T-cell (primary cell): ENCODE data around the gene GARRE1. TPM values are rescaled to one million over a fixed set of nuclear protein-coding genes. Genes with fewer than 3 reads are reported as not detected.
"Not testable (repeated sequence)": the region's sequence is repeated elsewhere in the genome, so short reads cannot be mapped to it uniquely, and the experiment has no call there.

ENCODE experiments used
- ATAC-seq, 4 experiments: fragments of 200-7000 bp in 3 of 4; fragments of 150-1000 bp in 1 of 4; cut with Tn5 transposase; replicated peaks in 1 of 4; 1 replicate in 3 of 4; 2 replicates in 1 of 4; pipeline ENCODE4 v1.10.0; 2021; ENCODE audit warnings: moderate library complexity in 3 of 4, mild to moderate bottlenecking in 2 of 4, moderate number of reproducible peaks in 1 of 4
- CTCF ChIA-PET, 2 donors: fragments of 300-600 bp; sonication (Branson Sonifier 250); formaldehyde crosslinking; loops; one replicate each; lab custom pipeline; 2022; ENCODE audit warnings: antibody characterized with exemption in 2 of 2; lab: Charles Lee
- POLR2A ChIA-PET, 2 donors: fragments of 300-600 bp; sonication (Branson Sonifier 250); formaldehyde crosslinking; loops; one replicate each; lab custom pipeline; 2022; ENCODE audit warnings: antibody characterized with exemption in 2 of 2; lab: Charles Lee
- DNase-seq, 35 experiments: peaks; one replicate each; pipeline versions ENCODE4 v3.0.0 to v3.0.0-alpha.2; 2013 to 2023
- H3K27ac ChIP-seq: one replicate; pipeline ENCODE4 v1.5.1; 2013; ENCODE audit warnings: low read length
- H3K27me3 ChIP-seq, 2 experiments: replicated peaks in 1 of 2; 1 replicate in 1 of 2; 2 replicates in 1 of 2; pipeline versions ENCODE4 v1.6.1 to v1.7.0; 2013; ENCODE audit warnings: low read length in 1 of 2, mixed read lengths in 1 of 2; ENCODE audit not compliant: control insufficient read depth in 2 of 2, insufficient read depth in 2 of 2; ENCODE audit errors: extremely low read depth in 1 of 2
- H3K36me3 ChIP-seq, 2 donors: 1 replicate in 1 of 2; 2 replicates in 1 of 2; pipeline versions ENCODE4 v1.6.1 to v1.7.0; 2013; ENCODE audit warnings: low read length in 1 of 2; ENCODE audit not compliant: control insufficient read depth in 2 of 2, insufficient read depth in 1 of 2; ENCODE audit errors: extremely low read depth in 1 of 2
- H3K4me1 ChIP-seq, 2 experiments: 1 replicate in 1 of 2; 2 replicates in 1 of 2; pipeline versions ENCODE4 v1.6.1 to v1.7.0; 2013; ENCODE audit warnings: low read length in 2 of 2, mixed read lengths in 1 of 2; ENCODE audit not compliant: insufficient read depth in 2 of 2, control insufficient read depth in 1 of 2; ENCODE audit errors: extremely low read depth in 1 of 2
- H3K4me3 ChIP-seq, 2 donors: 1 replicate in 1 of 2; 2 replicates in 1 of 2; pipeline versions ENCODE4 v1.5.1 to v1.7.0; 2013; ENCODE audit warnings: mild to moderate bottlenecking in 2 of 2, low read length in 1 of 2, moderate library complexity in 1 of 2; ENCODE audit not compliant: control insufficient read depth in 1 of 2; ENCODE audit errors: extremely low read depth in 1 of 2
- H3K9me3 ChIP-seq: 2 replicates; pipeline ENCODE4 v1.7.0; 2013
- H3K27ac Mint-ChIP-seq, 2 donors: one replicate each; pipeline ENCODE4 v1.8.0; 2020 to 2021; ENCODE audit warnings: mild to moderate bottlenecking in 2 of 2, mixed read lengths in 2 of 2
- H3K27me3 Mint-ChIP-seq, 2 donors: one replicate each; pipeline ENCODE4 v1.8.0; 2021 to 2022; ENCODE audit warnings: mixed read lengths in 2 of 2
- H3K36me3 Mint-ChIP-seq: one replicate; pipeline ENCODE4 v1.8.0; 2021; ENCODE audit warnings: mixed read lengths
- H3K4me1 Mint-ChIP-seq, 3 donors: one replicate each; pipeline ENCODE4 v1.8.0; 2020 to 2022; ENCODE audit warnings: mixed read lengths in 3 of 3, mild to moderate bottlenecking in 1 of 3
- H3K4me3 Mint-ChIP-seq, 3 donors: one replicate each; pipeline ENCODE4 v1.8.0; 2020 to 2022; ENCODE audit warnings: mild to moderate bottlenecking in 3 of 3, mixed read lengths in 3 of 3, moderate library complexity in 3 of 3
- H3K9me3 Mint-ChIP-seq, 3 donors: one replicate each; pipeline ENCODE4 v1.8.0; 2020 to 2022; ENCODE audit warnings: mixed read lengths in 3 of 3
- WGBS: methylation state at CpG from one replicate; pipeline ENCODE4 v1.1.5; 2013; ENCODE audit warnings: missing lambda C conversion rate; ENCODE audit not compliant: insufficient coverage; 5-methylcytosine and 5-hydroxymethylcytosine counted together
- total RNA-seq, 35 experiments: library from RNA in 6 of 35; stranded (reverse) in 6 of 35; fragments of 120-200 nt in 1 of 35; gene quantifications; one replicate each; pipeline versions ENCODE4 v1.2.1 to v1.2.4 and lab custom pipeline; 2013 to 2026

The GARRE1 gene
- total RNA-seq, 5 donors from 2014 or later (not counting 1 experiment from before 2014, with no cell fraction given) = 31.8 to 51.6 (median 34.8) TPM

- Mint-ChIP-seq H3K9me3 (no peaks in the 10 kb centered on the region), H3K4me1 (peaks cover 70 to 77% (median 70%) of the 10 kb centered on the region in 3 donors), H3K4me3 (peak overlapping the region in 2 of 3 donors; percentile 3 to 32), H3K27me3 (no peaks in the 10 kb centered on the region), H3K27ac (peak overlapping the region; percentile 9 to 83), H3K36me3 (peaks cover 16% of the 10 kb centered on the region)
- Histone ChIP-seq H3K27me3 (no peaks in the 10 kb centered on the region), H3K4me1 (peaks cover 9 to 24% of the 10 kb centered on the region in 2 experiments), H3K36me3 (no peaks in the 10 kb centered on the region), H3K9me3 (no peaks in the 10 kb centered on the region), H3K27ac (no peak overlapping the region), H3K4me3 (no peak overlapping the region)
- ChIA-PET POLR2A (no interaction called here), CTCF (no interaction called here)
- ATAC-seq = no peak
- 80% methylated on average over 1 of the region's 4 CpGs for WGBS
- no peak for DNase-seq
These were observed 22.9 kb downstream of the GARRE1 start for GRCh38 chr19:34277244-34277643.

GRCh38 chr19:34278783-34279182, 24.4 kb downstream of the GARRE1 start:
- H3K9me3 ChIP-seq = no peaks in the 10 kb centered on the region
- ATAC-seq = no peak
- CTCF ChIA-PET = no interaction called here
- no peak for DNase-seq
- Mint-ChIP-seq H3K27me3 (no peaks in the 10 kb centered on the region), H3K4me1 (peaks cover 70 to 75% (median 72%) of the 10 kb centered on the region in 3 donors), H3K36me3 (peaks cover 19% of the 10 kb centered on the region), H3K9me3 (no peaks in the 10 kb centered on the region), H3K27ac (peak overlapping the region in 1 of 2 donors; percentile 11), H3K4me3 (peak overlapping the region in 1 of 3 donors; percentile 35)
- no peak overlapping the region for H3K4me3 ChIP-seq
- no peaks in the 10 kb centered on the region for H3K36me3 ChIP-seq
- WGBS = no CpG with 5 or more reads among the region's 4 CpGs
- peaks cover 5 to 11% of the 10 kb centered on the region in 2 experiments for H3K4me1 ChIP-seq
- no peak overlapping the region for H3K27ac ChIP-seq
- POLR2A ChIA-PET = no interaction called here
- H3K27me3 ChIP-seq = no peaks in the 10 kb centered on the region

GRCh38 chr19:34281444-34281843, 27.1 kb downstream of the GARRE1 start:
- ATAC-seq, H3K27ac Mint-ChIP-seq, DNase-seq, H3K27ac ChIP-seq, H3K36me3 ChIP-seq, H3K4me1 ChIP-seq, CTCF ChIA-PET, H3K4me3 Mint-ChIP-seq, H3K9me3 Mint-ChIP-seq, POLR2A ChIA-PET, H3K27me3 Mint-ChIP-seq, H3K27me3 ChIP-seq, H3K9me3 ChIP-seq, H3K4me3 ChIP-seq: not testable (repeated sequence)
- WGBS = no CpG with 5 or more reads among the region's 2 CpGs
- peaks cover 48 to 53% (median 51%) of the 10 kb centered on the region in 3 donors for H3K4me1 Mint-ChIP-seq
- peaks cover 20% of the 10 kb centered on the region for H3K36me3 Mint-ChIP-seq

GRCh38 chr19:34282611-34283519, 28.5 kb downstream of the GARRE1 start:
- ATAC-seq (no peak), DNase-seq (no peak)
- Histone ChIP-seq H3K27ac (no peak overlapping the region), H3K36me3 (peaks cover 0 to 6% of the 10 kb centered on the region in 2 donors), H3K4me1 (peaks cover 0 to 4% of the 10 kb centered on the region in 2 experiments), H3K9me3 (no peaks in the 10 kb centered on the region), H3K4me3 (no peak overlapping the region), H3K27me3 (no peaks in the 10 kb centered on the region)
- peaks cover 25% of the 10 kb centered on the region for H3K36me3 Mint-ChIP-seq
- ChIA-PET POLR2A (interaction anchor here (0.6 to 0.8 kb wide), 2 partner anchors 7 to 58 kb away, joined by 3 to 4 read pairs; no protein-coding TSS in a partner anchor), CTCF (no interaction called here)
- H3K4me1 Mint-ChIP-seq = peaks cover 40 to 47% (median 42%) of the 10 kb centered on the region in 3 donors
- WGBS = no CpG with 5 or more reads among the region's 2 CpGs
- H3K4me3 Mint-ChIP-seq = no peak overlapping the region
- no peaks in the 10 kb centered on the region for H3K9me3 Mint-ChIP-seq
- H3K27ac Mint-ChIP-seq = peak overlapping the region; percentile 22 to 36
- H3K27me3 Mint-ChIP-seq = no peaks in the 10 kb centered on the region

GRCh38 chr19:34284505-34284904, 30.2 kb downstream of the GARRE1 start:
- no peak overlapping the region for H3K27ac ChIP-seq
- H3K27ac Mint-ChIP-seq = no peak overlapping the region
- H3K36me3 Mint-ChIP-seq = peaks cover 33% of the 10 kb centered on the region
- peaks cover 40 to 43% (median 40%) of the 10 kb centered on the region in 3 donors for H3K4me1 Mint-ChIP-seq
- no CpG with 5 or more reads among the region's 2 CpGs for WGBS
- peaks cover 0 to 6% of the 10 kb centered on the region in 2 donors for H3K36me3 ChIP-seq
- H3K4me1 ChIP-seq = peaks cover 0 to 6% of the 10 kb centered on the region in 2 experiments
- H3K9me3 ChIP-seq = no peaks in the 10 kb centered on the region
- no peak overlapping the region for H3K4me3 Mint-ChIP-seq
- ChIA-PET POLR2A (no interaction called here), CTCF (no interaction called here)
- no peaks in the 10 kb centered on the region for H3K27me3 ChIP-seq
- no peaks in the 10 kb centered on the region for H3K27me3 Mint-ChIP-seq
- H3K9me3 Mint-ChIP-seq = no peaks in the 10 kb centered on the region
- DNase-seq = no peak
- no peak overlapping the region for H3K4me3 ChIP-seq
- ATAC-seq = no peak

- H3K4me1 Mint-ChIP-seq = peaks cover 25 to 30% (median 25%) of the 10 kb centered on the region in 3 donors
- peak overlapping the region in 1 of 2 donors; percentile 36 for H3K27ac Mint-ChIP-seq
- Histone ChIP-seq H3K27ac (no peak overlapping the region), H3K27me3 (no peaks in the 10 kb centered on the region), H3K4me3 (no peak overlapping the region), H3K36me3 (peaks cover 0 to 6% of the 10 kb centered on the region in 2 donors), H3K4me1 (peaks cover 0 to 6% of the 10 kb centered on the region in 2 experiments), H3K9me3 (no peaks in the 10 kb centered on the region)
- ChIA-PET POLR2A (interaction anchor here in 1 of 2 donors (0.5 kb wide), 1 partner anchor 16 kb away, joined by 12 read pairs; no protein-coding TSS in a partner anchor), CTCF (interaction anchor here in 1 of 2 donors (1.0 kb wide), 1 partner anchor 26 kb away, joined by 3 read pairs; no protein-coding TSS in a partner anchor)
- peaks cover 29% of the 10 kb centered on the region for H3K36me3 Mint-ChIP-seq
- no peaks in the 10 kb centered on the region for H3K27me3 Mint-ChIP-seq
- no CpG with 5 or more reads among the region's 3 CpGs for WGBS
- no peak overlapping the region for H3K4me3 Mint-ChIP-seq
- DNase-seq = no peak
- no peaks in the 10 kb centered on the region for H3K9me3 Mint-ChIP-seq
- ATAC-seq = peak in 1 of 4 experiments; percentile 22
These were observed 33.3 kb downstream of the GARRE1 start for GRCh38 chr19:34287662-34288140.
